ENCODE data around the gene ZNF652.

The ZNF652 gene

DNA sequence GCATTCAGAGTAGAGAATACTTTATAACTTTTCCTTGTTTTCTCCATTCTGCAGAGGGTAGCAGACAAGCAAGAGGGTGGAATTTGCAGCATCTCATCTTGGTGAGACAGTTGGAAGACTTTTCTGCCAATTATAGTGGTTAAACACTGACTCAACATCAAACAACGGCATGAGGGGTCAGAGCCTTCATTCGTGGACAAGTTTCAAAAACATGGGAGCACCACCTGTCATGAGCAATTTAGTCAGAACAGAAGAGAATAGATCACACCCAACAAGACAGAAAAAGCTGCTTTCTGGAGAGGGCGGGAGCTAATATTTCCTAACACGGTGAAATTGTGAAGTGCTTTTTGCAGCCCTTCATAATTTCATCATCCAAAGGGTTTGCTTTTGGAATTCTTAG, 17.9 kb upstream of the ZNF652 start:
- POLR2A ChIA-PET, result no interaction called here
- Histone ChIP-seq H3K4me3 (ENCODE audit: control insufficient read depth in 1 of 7, extremely low read depth in 1 of 7, insufficient read depth in 4 of 7, low read depth in 2 of 7, low read length in 6 of 7) (no peak overlapping the region), H3K9me3 (ENCODE audit: control extremely low read depth in 1 of 5, control insufficient read depth in 4 of 5, insufficient read depth in 2 of 5, low read depth in 1 of 5, low read length in 4 of 5) (peaks cover 0 to 9% (median 0%) of the 10 kb centered on the region in 5 experiments), H3K27me3 (replicated peaks in 2 of 5; ENCODE audit: control insufficient read depth in 4 of 5, insufficient read depth in 5 of 5, low read length in 4 of 5) (no peaks in the 10 kb centered on the region), H3K27ac (ENCODE audit: insufficient read depth in 1 of 2, low read depth in 1 of 2, low read length in 2 of 2, poor library complexity in 1 of 2, severe bottlenecking in 2 of 2) (no peak overlapping the region), H3K4me1 (ENCODE audit: control extremely low read depth in 1 of 4, control insufficient read depth in 4 of 4, insufficient read depth in 4 of 4, low read length in 3 of 4) (peaks cover 0 to under 1% (median 0%) of the 10 kb centered on the region in 4 experiments), H3K36me3 (ENCODE audit: control insufficient read depth in 4 of 4, insufficient read depth in 4 of 4, low read length in 3 of 4) (no peaks in the 10 kb centered on the region)
- CTCF ChIA-PET, result interaction anchor here (0.7 to 3.3 kb wide), 4 partner anchors 11 to 64 kb away, joined by 3 to 22 read pairs (median 4); no protein-coding TSS in a partner anchor
- WGBS (ENCODE audit: insufficient coverage), result 100% methylated on average over 4 of the region's 4 CpGs
- no peak for DNase-seq

DNA sequence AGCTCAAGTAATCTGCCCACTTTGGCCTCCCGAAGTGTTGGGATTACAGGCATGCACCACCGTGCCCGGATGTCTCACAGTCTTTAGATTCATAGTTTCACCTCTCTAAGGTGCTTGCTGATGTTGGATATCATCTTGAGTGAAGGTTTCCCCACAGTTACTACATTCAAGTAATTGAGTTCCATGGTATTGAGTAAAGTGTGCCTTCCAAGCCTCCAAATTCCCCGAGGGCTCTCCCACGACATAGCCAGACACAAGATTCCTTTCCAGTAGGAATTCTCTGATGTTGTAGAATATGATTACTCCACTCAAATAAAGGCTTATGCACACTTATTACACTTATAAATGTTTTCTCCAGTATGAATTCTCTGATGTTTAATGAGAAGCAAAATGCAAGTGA, 16.3 kb upstream of the ZNF652 start:
- Histone ChIP-seq H3K4me3 (ENCODE audit: control insufficient read depth in 1 of 7, extremely low read depth in 1 of 7, insufficient read depth in 4 of 7, low read depth in 2 of 7, low read length in 6 of 7) (no peak overlapping the region), H3K36me3 (ENCODE audit: control insufficient read depth in 4 of 4, insufficient read depth in 4 of 4, low read length in 3 of 4) (no peaks in the 10 kb centered on the region), H3K27ac (ENCODE audit: insufficient read depth in 1 of 2, low read depth in 1 of 2, low read length in 2 of 2, poor library complexity in 1 of 2, severe bottlenecking in 2 of 2) (no peak overlapping the region), H3K4me1 (ENCODE audit: control extremely low read depth in 1 of 4, control insufficient read depth in 4 of 4, insufficient read depth in 4 of 4, low read length in 3 of 4) (no peaks in the 10 kb centered on the region), H3K9me3 (ENCODE audit: control extremely low read depth in 1 of 5, control insufficient read depth in 4 of 5, insufficient read depth in 2 of 5, low read depth in 1 of 5, low read length in 4 of 5) (peaks cover 0 to 9% (median 0%) of the 10 kb centered on the region in 5 experiments), H3K27me3 (replicated peaks in 2 of 5; ENCODE audit: control insufficient read depth in 4 of 5, insufficient read depth in 5 of 5, low read length in 4 of 5) (no peaks in the 10 kb centered on the region)
- whole genome bisulfite sequencing (ENCODE audit: insufficient coverage), result 92% methylated on average over 2 of the region's 5 CpGs
- DNase-seq, result no peak
- ChIA-PET CTCF (interaction anchor here (2.8 kb wide), 1 partner anchor 10 kb away, joined by 9 read pairs; no protein-coding TSS in a partner anchor), POLR2A (no interaction called here)

GRCh38 chr17:49375544-49375943, 13.5 kb upstream of the ZNF652 start:
- ChIA-PET CTCF (interaction anchor here (0.7 to 1.8 kb wide), 5 partner anchors 9 to 21 kb away, joined by 3 read pairs; no protein-coding TSS in a partner anchor), POLR2A (interaction anchor here (0.6 kb wide), 1 partner anchor 8 kb away, joined by 3 read pairs; no protein-coding TSS in a partner anchor)
- no peak for DNase-seq
- no peaks in the 10 kb centered on the region for H3K36me3 ChIP-seq (ENCODE audit: control insufficient read depth in 4 of 4, insufficient read depth in 4 of 4, low read length in 3 of 4)
- no peaks in the 10 kb centered on the region for H3K27me3 ChIP-seq (replicated peaks in 2 of 5; ENCODE audit: control insufficient read depth in 4 of 5, insufficient read depth in 5 of 5, low read length in 4 of 5)
- H3K27ac ChIP-seq (ENCODE audit: insufficient read depth in 1 of 2, low read depth in 1 of 2, low read length in 2 of 2, poor library complexity in 1 of 2, severe bottlenecking in 2 of 2), result no peak overlapping the region
- H3K4me3 ChIP-seq (ENCODE audit: control insufficient read depth in 1 of 7, extremely low read depth in 1 of 7, insufficient read depth in 4 of 7, low read depth in 2 of 7, low read length in 6 of 7), result no peak overlapping the region
- peaks cover 0 to 5% (median 3%) of the 10 kb centered on the region in 4 experiments for H3K4me1 ChIP-seq (ENCODE audit: control extremely low read depth in 1 of 4, control insufficient read depth in 4 of 4, insufficient read depth in 4 of 4, low read length in 3 of 4)
- no CpG with 5 or more reads among the region's 1 CpG for WGBS (ENCODE audit: insufficient coverage)
- peaks cover 0 to 9% (median 0%) of the 10 kb centered on the region in 5 experiments for H3K9me3 ChIP-seq (ENCODE audit: control extremely low read depth in 1 of 5, control insufficient read depth in 4 of 5, insufficient read depth in 2 of 5, low read depth in 1 of 5, low read length in 4 of 5)

DNA sequence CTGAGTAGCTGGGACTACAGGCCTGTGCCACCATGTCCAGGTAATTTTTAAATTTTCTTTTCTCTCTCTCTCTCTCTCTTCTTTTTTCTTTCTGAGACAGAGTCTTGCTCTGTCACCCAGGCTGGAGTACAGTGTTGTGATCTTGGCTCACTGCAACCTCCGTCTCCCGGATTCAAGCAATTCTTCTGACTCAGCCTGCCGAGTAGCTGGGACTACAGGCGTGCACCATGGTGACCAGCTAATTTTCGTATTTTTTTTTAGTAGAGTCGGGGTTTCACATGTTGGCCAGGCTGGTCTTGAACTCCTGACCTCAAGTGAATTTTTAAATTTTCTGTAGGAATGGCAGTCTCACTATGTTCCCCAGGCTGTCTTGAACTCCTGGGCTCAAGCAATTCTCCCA, 11.1 kb upstream of the ZNF652 start:
- ChIA-PET CTCF (no interaction called here), POLR2A (no interaction called here)
- WGBS (ENCODE audit: insufficient coverage), result 98% methylated on average over 6 of the region's 6 CpGs
- Histone ChIP-seq H3K36me3 (ENCODE audit: control insufficient read depth in 4 of 4, insufficient read depth in 4 of 4, low read length in 3 of 4) (no peaks in the 10 kb centered on the region), H3K4me3 (ENCODE audit: control insufficient read depth in 1 of 7, extremely low read depth in 1 of 7, insufficient read depth in 4 of 7, low read depth in 2 of 7, low read length in 6 of 7) (no peak overlapping the region), H3K27ac (ENCODE audit: insufficient read depth in 1 of 2, low read depth in 1 of 2, low read length in 2 of 2, poor library complexity in 1 of 2, severe bottlenecking in 2 of 2) (no peak overlapping the region), H3K9me3 (ENCODE audit: control extremely low read depth in 1 of 5, control insufficient read depth in 4 of 5, insufficient read depth in 2 of 5, low read depth in 1 of 5, low read length in 4 of 5) (peaks cover 0 to 3% (median 0%) of the 10 kb centered on the region in 5 experiments), H3K4me1 (ENCODE audit: control extremely low read depth in 1 of 4, control insufficient read depth in 4 of 4, insufficient read depth in 4 of 4, low read length in 3 of 4) (peaks cover 0 to 8% (median 5%) of the 10 kb centered on the region in 4 experiments), H3K27me3 (replicated peaks in 2 of 5; ENCODE audit: control insufficient read depth in 4 of 5, insufficient read depth in 5 of 5, low read length in 4 of 5) (no peaks in the 10 kb centered on the region)
- DNase-seq, result no peak

- DNase-seq, result no peak
- WGBS (ENCODE audit: insufficient coverage), result 75% methylated on average over 4 of the region's 7 CpGs
- Histone ChIP-seq H3K4me3 (ENCODE audit: control insufficient read depth in 1 of 7, extremely low read depth in 1 of 7, insufficient read depth in 4 of 7, low read depth in 2 of 7, low read length in 6 of 7) (no peak overlapping the region), H3K9me3 (ENCODE audit: control extremely low read depth in 1 of 5, control insufficient read depth in 4 of 5, insufficient read depth in 2 of 5, low read depth in 1 of 5, low read length in 4 of 5) (no peaks in the 10 kb centered on the region), H3K27ac (ENCODE audit: insufficient read depth in 1 of 2, low read depth in 1 of 2, low read length in 2 of 2, poor library complexity in 1 of 2, severe bottlenecking in 2 of 2) (no peak overlapping the region), H3K4me1 (ENCODE audit: control extremely low read depth in 1 of 4, control insufficient read depth in 4 of 4, insufficient read depth in 4 of 4, low read length in 3 of 4) (peaks cover 0 to 8% (median 5%) of the 10 kb centered on the region in 4 experiments), H3K36me3 (ENCODE audit: control insufficient read depth in 4 of 4, insufficient read depth in 4 of 4, low read length in 3 of 4) (no peaks in the 10 kb centered on the region), H3K27me3 (replicated peaks in 2 of 5; ENCODE audit: control insufficient read depth in 4 of 5, insufficient read depth in 5 of 5, low read length in 4 of 5) (no peaks in the 10 kb centered on the region)
- POLR2A ChIA-PET, result no interaction called here
- CTCF ChIA-PET, result interaction anchor here (1.9 kb wide), 1 partner anchor 13 kb away, joined by 7 read pairs; no protein-coding TSS in a partner anchor
These were observed 10.4 kb upstream of the ZNF652 start for GRCh38 chr17:49372425-49372824.

GRCh38 chr17:49370971-49371834, 9.2 kb upstream of the ZNF652 start:
- WGBS (ENCODE audit: insufficient coverage), result 88% methylated on average over 9 of the region's 13 CpGs
- CTCF ChIA-PET, result interaction anchor here (1.5 to 5.2 kb wide), 5 partner anchors 14 to 54 kb away, joined by 6 to 63 read pairs (median 7); no protein-coding TSS in a partner anchor
- no peaks in the 10 kb centered on the region for H3K9me3 ChIP-seq (ENCODE audit: control extremely low read depth in 1 of 5, control insufficient read depth in 4 of 5, insufficient read depth in 2 of 5, low read depth in 1 of 5, low read length in 4 of 5)
- DNase-seq, result no peak
- no peaks in the 10 kb centered on the region for H3K36me3 ChIP-seq (ENCODE audit: control insufficient read depth in 4 of 4, insufficient read depth in 4 of 4, low read length in 3 of 4)
- no peaks in the 10 kb centered on the region for H3K27me3 ChIP-seq (replicated peaks in 2 of 5; ENCODE audit: control insufficient read depth in 4 of 5, insufficient read depth in 5 of 5, low read length in 4 of 5)
- POLR2A ChIA-PET, result no interaction called here
- H3K4me1 ChIP-seq (ENCODE audit: control extremely low read depth in 1 of 4, control insufficient read depth in 4 of 4, insufficient read depth in 4 of 4, low read length in 3 of 4), result peaks cover 0 to 8% (median 5%) of the 10 kb centered on the region in 4 experiments
- H3K4me3 ChIP-seq (ENCODE audit: control insufficient read depth in 1 of 7, extremely low read depth in 1 of 7, insufficient read depth in 4 of 7, low read depth in 2 of 7, low read length in 6 of 7), result no peak overlapping the region
- H3K27ac ChIP-seq (ENCODE audit: insufficient read depth in 1 of 2, low read depth in 1 of 2, low read length in 2 of 2, poor library complexity in 1 of 2, severe bottlenecking in 2 of 2), result no peak overlapping the region

GRCh38 chr17:49369760-49370159, 7.7 kb upstream of the ZNF652 start:
- Histone ChIP-seq H3K9me3 (ENCODE audit: control extremely low read depth in 1 of 5, control insufficient read depth in 4 of 5, insufficient read depth in 2 of 5, low read depth in 1 of 5, low read length in 4 of 5) (no peaks in the 10 kb centered on the region), H3K27ac (ENCODE audit: insufficient read depth in 1 of 2, low read depth in 1 of 2, low read length in 2 of 2, poor library complexity in 1 of 2, severe bottlenecking in 2 of 2) (no peak overlapping the region), H3K27me3 (replicated peaks in 2 of 5; ENCODE audit: control insufficient read depth in 4 of 5, insufficient read depth in 5 of 5, low read length in 4 of 5) (no peaks in the 10 kb centered on the region), H3K4me3 (ENCODE audit: control insufficient read depth in 1 of 7, extremely low read depth in 1 of 7, insufficient read depth in 4 of 7, low read depth in 2 of 7, low read length in 6 of 7) (no peak overlapping the region), H3K36me3 (ENCODE audit: control insufficient read depth in 4 of 4, insufficient read depth in 4 of 4, low read length in 3 of 4) (no peaks in the 10 kb centered on the region), H3K4me1 (ENCODE audit: control extremely low read depth in 1 of 4, control insufficient read depth in 4 of 4, insufficient read depth in 4 of 4, low read length in 3 of 4) (peaks cover 0 to 13% (median 5%) of the 10 kb centered on the region in 4 experiments)
- CTCF ChIA-PET, result interaction anchor here (2.0 to 5.2 kb wide), 6 partner anchors 12 to 52 kb away, joined by 5 to 63 read pairs (median 8); no protein-coding TSS in a partner anchor
- POLR2A ChIA-PET, result no interaction called here
- WGBS (ENCODE audit: insufficient coverage), result no CpG with 5 or more reads among the region's 1 CpG
- no peak for DNase-seq
